HG02623 (cell line): Measurements from ENCODE around the gene RERG.
"Not testable (repeated sequence)": the region's sequence is repeated elsewhere in the genome, so short reads cannot be mapped to it uniquely, and the experiment has no call there.

Experiments used
- ATAC-seq: cut with Tn5 transposase; IDR thresholded peaks from one replicate; pipeline ENCODE4 v1.9.1; 2021; ENCODE audit warnings: moderate library complexity; ENCODE audit not compliant: unreplicated experiment

The RERG gene

DNA sequence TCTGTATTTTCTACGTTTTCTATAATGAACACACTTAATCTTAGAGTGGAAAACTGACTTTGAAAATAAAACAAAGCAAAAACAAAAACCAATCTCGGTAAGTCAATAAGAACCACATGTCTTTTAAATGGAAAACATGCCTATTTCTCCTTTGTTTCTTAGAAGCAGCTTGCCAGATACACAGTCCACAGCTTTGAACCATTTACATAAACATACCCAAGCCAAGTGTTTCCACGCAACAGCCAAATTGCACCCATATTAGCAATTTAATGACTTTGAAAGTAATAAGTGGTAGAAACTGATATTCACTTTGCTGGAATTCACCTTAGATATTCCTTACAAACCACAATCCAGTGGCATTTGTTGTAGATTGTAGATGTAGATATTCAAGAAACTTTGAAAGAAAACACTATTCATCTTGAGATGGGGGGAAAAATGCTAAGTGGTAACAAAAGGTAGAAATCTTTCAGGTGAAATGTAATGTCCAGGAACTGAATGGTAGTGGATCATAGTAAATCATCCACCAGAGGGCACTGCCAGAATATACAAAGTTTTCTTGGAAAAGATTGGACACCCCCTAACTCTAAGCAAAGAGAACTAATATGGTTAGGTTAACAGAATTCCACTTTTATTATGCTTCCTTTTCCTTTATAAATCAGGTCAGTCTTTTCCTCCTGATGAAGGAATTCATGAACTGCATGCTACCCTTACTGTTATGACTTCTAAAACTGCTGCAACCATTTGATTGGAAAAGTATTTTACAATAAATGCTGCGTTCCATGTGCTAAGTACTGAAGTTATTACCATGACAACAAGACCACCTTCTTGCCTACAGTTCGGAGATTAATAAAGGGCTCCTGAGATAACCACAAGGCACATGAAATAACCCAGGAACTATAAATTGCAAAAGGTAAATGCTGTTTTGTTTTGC, 69.8 kb downstream of the RERG start:
- no peak for ATAC-seq

GRCh38 chr12:15146585-15146984, 74.6 kb downstream of the RERG start:
- no peak for ATAC-seq

- no peak for ATAC-seq
These were observed 77.8 kb downstream of the RERG start for GRCh38 chr12:15143467-15143866.

GRCh38 chr12:15142711-15143110, 78.5 kb downstream of the RERG start:
- ATAC-seq, result no peak

- no peak for ATAC-seq
These were observed 89.8 kb downstream of the RERG start for GRCh38 chr12:15131431-15131830.

- ATAC-seq, result no peak
These were observed 90.7 kb downstream of the RERG start for GRCh38 chr12:15130541-15130940.

DNA sequence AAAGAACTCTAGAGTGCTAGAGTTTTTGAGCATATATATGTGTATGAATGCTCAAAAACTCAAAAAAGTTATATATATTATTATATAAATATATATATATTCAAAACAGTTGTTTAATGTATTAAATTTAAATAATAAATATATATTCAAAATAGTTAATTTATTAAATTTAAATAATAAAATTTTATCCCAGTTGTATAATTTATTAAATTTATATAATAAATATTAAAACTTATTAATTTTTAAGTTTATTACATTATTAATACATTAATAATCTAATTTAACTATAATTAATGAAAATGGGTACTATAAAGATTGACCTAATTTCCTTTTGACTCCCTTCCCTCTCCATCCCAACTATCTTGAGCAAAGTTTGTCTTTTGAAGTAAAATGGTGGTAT, 97.8 kb downstream of the RERG start:
- ATAC-seq, result no peak

DNA sequence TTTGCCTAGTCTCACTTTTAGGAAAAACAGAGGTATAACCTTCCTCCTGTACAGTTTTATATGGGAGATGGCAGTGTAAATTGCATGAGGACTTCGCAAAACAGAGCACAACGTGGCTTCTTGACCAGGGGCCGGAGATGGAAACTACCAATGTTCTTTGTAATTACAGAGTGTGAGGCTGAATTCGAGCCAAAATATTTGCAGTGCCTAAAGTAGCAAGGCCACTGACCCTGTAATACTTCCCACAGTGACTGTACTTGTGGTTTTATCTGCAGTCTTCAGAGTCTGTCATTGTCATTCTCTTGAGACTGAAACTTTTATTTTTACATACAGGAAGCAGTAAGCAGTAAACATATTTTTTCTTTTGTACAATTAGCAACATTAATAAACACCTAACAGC, 98.9 kb downstream of the RERG start:
- ATAC-seq, result no peak

- no peak for ATAC-seq
These were observed 102.3 kb downstream of the RERG start for GRCh38 chr12:15118955-15119354.

DNA sequence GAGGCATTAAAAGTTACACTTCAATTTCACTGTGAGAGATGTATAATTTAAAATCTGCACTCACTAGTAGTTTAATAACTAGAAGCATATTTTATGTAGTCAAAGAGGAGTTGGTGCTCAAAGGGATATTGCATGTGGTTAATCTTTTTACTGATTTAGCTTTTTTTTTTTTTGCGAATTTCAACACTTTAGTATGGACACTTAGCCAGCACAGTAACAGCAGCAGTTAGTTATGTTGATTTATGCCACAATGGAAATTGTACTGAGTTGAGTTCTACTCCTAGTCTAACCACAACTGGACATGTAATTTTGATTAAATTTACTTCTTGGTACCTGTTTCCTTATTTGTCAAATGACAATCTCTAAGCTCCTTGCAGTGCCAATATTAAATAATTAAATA, 104.2 kb downstream of the RERG start:
- ATAC-seq, result no peak

- no peak for ATAC-seq
These were observed 105.1 kb downstream of the RERG start for GRCh38 chr12:15116086-15116485.

GRCh38 chr12:15115434-15115833, 105.8 kb downstream of the RERG start:
- ATAC-seq, result no peak

DNA sequence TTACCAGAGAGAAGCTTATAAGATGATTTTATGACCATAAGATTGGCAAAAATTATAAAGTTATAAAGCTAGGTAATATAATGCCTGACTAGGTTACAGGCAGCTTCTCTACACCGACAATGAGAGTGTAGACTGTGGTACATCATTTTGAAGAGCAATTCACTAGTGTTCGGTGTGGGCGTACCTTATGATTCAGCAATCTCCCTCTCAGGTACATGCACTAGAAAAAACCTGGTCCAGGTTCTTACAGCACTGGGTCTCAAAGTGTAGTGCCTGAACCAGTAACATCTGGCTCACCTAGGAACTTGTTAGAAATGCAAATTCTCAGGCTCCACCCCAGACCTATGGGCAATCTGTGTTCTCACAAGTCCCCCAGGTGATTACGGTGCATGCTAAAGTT, 106.7 kb downstream of the RERG start:
- no peak for ATAC-seq

- no peak for ATAC-seq
These were observed 128.4 kb downstream of the RERG start for GRCh38 chr12:15092826-15093225.

DNA sequence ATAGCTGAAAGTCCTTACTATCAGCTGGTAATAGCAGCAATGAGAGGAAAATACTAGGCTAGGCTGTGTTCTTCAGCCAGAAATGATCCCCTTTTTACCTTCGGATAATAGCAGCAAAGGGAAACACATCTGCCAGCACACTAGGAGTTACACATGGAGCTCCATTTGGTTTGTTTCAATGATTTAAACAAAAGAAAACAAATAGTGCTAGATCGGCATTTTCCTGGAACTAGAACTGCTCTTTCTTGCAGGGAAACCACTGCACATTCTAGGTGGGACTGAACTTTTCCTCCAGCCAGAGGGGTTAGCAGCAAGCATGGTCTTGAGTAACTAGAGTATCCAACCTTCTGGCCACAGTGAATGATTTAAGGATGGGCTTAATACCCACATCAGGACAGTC, 130.8 kb downstream of the RERG start:
- no peak for ATAC-seq

DNA sequence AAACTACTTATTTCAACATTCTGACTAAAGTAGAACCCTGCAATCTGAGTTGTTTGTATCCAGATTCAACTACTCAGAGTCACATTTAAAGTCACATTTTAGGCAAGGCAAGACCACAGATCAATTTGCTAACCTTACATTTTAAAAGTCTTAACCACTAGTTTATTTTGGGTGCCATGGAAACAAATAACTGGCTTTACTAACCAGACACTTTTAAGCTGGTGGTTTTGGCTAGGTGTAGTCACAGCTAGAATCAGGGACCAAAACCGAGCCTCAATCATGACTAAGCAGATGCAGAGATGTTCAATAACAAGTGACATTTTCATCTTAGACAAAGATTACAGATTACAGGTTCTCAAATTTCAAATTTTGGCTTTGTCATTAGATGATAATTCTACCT, 133.1 kb downstream of the RERG start:
- no peak for ATAC-seq

GRCh38 chr12:15077751-15078150, 143.5 kb downstream of the RERG start:
- not testable (repeated sequence) for ATAC-seq

DNA sequence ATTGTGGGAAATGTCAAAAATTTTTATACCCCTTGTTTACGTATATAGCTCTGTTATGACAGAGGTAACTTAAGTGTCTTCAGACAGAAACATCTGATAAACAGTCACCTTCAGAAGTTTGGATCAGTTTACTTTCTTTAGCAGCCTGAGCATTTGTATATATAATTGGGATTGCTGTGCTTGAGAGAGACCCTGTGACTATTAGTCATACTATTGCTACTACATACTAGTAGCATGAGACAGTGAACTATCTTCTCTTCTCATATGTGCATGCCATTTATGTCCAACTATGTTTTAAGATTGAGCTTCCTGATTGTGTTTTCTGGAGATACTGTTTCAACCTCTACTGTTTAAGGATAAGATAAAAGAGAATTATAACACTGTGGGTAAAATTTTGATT, 146.9 kb downstream of the RERG start:
- no peak for ATAC-seq

DNA sequence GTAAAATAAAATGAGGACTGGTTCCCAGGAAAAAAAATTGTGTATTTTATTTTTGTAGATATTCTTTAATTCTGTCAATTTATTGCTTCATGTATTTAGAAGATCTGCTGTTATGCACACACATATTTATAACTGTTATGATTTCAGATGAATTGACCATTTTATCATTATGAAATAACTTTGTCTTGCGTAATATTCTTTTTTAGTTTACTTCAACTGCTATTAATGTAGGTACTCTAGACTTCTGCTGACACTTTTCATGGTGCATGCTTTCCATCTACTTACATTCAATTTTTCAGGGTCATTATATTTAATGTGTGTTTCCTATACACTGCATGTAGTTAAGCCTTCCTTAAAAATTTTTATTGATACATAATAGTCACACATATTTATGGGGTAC, 162.1 kb downstream of the RERG start:
- no peak for ATAC-seq
